SW480 (cell line): ENCODE data around the gene CNOT6.
"Not testable (repeated sequence)": the region's sequence is repeated elsewhere in the genome, so short reads cannot be mapped to it uniquely, and the experiment has no call there.

Experiments used
- DNase-seq: peaks from one replicate; pipeline ENCODE4 v3.0.0-alpha.2; 2016; ENCODE audit warnings: low spot score

The CNOT6 gene

GRCh38 chr5:180516440-180516839 is 22.3 kb downstream of the CNOT6 start:
- DNase-seq: no peak

GRCh38 chr5:180519098-180519497 is 24.9 kb downstream of the CNOT6 start:
- no peak for DNase-seq

- DNase-seq: no peak
Measured at GRCh38 chr5:180521101-180521500, 26.9 kb downstream of the CNOT6 start.

GRCh38 chr5:180521591-180521990 is 27.4 kb downstream of the CNOT6 start:
- DNase-seq: no peak

- no peak for DNase-seq
Measured at GRCh38 chr5:180522330-180522729, 28.2 kb downstream of the CNOT6 start.

- no peak for DNase-seq
Measured at GRCh38 chr5:180523629-180524466, 29.7 kb downstream of the CNOT6 start.

- DNase-seq: no peak
Measured at GRCh38 chr5:180525399-180525798, 31.2 kb downstream of the CNOT6 start.

GRCh38 chr5:180526269-180526668 is 32.1 kb downstream of the CNOT6 start:
- no peak for DNase-seq

- no peak for DNase-seq
Measured at GRCh38 chr5:180527659-180528058, 33.5 kb downstream of the CNOT6 start.

DNA sequence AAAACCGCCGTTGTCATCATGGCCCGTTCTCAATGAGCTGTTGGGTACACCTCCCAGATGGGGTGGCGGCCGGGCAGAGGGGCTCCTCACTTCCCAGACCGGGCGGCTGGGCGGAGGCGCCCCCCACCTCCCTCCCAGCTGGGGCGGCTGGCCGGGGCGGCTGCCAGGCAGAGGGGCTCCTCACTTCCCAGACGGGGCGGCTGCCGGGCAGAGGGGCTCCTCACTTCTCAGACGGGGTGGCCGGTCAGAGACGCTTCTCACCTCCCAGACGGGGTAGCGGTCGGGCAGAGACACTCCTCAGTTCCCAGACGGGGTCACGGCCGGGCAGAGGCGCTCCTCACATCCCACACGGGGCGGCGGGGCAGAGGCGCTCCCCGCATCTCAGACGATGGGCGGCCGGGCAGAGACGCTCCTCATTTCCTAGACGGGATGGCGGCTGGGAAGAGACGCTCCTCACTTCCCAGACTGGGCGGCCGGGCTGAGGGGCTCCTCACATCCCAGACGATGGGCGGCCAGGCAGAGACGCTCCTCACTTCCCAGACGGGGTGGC is 36.9 kb downstream of the CNOT6 start:
- not testable (repeated sequence) for DNase-seq

- no peak for DNase-seq
Measured at GRCh38 chr5:180532268-180532667, 38.1 kb downstream of the CNOT6 start.

DNA sequence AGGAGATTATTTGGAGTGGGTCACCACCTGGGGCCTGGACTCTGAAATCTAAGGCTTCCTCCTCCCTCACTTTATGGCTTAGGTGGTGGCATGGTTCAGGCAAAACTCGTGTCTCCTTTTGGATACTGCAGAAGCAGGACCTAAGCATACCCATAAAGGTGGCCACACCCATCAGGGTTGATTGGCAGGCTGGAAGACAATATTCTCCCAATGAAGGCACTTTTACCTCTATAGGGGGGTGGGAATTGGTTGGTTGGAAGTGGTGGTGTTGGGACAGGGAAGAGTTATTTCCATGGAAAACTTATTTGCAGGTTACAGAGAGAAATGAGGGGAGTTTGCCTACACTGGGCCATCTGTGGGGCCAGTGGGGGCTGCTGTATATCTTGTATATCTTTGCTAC is 39.7 kb downstream of the CNOT6 start:
- no peak for DNase-seq

DNA sequence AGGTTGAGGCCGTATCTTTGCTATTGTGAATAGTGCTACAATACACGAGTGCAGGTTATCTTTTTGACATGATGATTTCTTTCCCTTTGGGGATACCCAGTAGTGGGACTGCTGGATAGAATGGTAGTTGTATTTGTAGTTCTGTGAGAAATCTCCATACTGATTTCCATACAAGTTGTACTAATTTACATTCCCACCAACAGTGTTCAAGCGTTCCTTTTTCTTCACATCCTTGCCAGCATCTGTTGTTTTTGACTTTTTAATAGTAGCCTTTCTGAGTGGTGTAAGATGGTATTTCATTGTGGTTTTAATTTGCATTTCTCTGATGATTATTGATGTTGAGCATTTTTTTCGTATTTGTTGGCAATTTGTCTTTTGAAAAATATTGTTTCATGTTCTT is 41.4 kb downstream of the CNOT6 start:
- no peak for DNase-seq

DNA sequence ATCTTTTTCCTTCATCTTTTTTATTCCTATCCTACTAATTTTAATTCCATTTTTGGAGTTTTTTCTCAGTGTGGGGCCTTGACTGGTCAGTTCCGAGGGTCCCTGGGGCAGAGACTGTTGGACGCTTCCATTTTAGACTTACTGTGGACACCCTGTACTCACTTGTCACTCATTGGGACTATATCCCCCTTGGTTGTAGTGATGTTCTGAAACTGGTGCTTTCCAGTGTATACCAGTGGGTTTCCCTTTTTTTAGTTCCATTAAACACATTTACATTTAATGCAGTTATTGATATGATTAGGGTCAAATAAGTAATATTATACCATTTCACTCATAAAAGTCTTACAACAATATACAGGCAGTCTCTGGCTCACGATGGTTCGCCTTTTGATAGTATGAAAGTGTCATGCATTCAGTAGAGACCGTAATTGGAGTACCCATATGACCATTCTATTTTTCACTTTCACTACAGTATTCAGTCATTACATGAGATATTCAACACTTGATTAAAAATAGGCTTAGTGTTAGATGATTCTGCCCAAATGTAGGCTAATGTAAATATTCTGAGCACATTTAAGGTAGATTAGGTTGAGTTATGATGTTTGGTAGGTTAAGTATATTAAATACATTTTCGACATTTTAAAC is 46.0 kb downstream of the CNOT6 start:
- no peak for DNase-seq

DNA sequence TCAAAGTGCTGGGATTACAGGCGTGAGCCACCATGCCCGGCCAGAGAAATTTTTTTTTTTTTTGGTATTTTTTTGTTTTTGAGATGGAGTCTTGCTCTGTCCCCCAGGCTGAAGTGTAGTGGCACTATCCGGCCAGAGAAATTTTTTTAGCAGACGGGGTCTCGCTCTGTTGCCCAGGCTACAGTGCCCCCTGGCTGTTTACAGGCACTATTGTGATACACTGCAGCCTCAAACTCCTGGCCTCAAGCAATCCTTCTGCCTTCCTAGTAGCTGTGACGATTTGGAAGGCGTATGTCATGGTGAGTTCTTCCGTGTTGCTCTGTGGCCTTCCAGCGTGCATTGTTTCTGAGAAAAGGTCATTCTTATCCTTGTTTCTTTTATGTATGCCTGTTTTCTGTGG is 47.5 kb downstream of the CNOT6 start:
- DNase-seq: no peak

- no peak for DNase-seq
Measured at GRCh38 chr5:180545248-180545647, 51.1 kb downstream of the CNOT6 start.

DNA sequence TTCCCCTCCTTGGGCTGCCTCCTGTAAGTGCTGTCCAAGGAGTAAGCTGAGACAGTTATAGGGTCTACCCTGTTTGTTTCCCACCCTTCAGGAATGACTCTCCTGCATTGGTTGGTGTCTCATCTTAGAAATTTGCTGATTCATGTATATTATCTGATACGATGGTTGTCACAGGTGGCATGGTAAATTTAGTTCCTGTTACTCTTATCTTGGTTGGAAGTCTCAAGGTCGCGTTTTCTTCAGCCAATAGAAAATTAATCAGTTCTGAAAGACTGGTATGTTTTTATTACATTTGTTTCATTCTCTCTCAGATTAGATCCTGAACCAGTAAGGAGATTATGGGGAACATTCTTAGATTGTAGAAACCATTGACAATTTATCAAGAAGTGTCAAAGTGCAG is 54.4 kb downstream of the CNOT6 start:
- DNase-seq: no peak

GRCh38 chr5:180553530-180553929 is 59.4 kb downstream of the CNOT6 start:
- no peak for DNase-seq

DNA sequence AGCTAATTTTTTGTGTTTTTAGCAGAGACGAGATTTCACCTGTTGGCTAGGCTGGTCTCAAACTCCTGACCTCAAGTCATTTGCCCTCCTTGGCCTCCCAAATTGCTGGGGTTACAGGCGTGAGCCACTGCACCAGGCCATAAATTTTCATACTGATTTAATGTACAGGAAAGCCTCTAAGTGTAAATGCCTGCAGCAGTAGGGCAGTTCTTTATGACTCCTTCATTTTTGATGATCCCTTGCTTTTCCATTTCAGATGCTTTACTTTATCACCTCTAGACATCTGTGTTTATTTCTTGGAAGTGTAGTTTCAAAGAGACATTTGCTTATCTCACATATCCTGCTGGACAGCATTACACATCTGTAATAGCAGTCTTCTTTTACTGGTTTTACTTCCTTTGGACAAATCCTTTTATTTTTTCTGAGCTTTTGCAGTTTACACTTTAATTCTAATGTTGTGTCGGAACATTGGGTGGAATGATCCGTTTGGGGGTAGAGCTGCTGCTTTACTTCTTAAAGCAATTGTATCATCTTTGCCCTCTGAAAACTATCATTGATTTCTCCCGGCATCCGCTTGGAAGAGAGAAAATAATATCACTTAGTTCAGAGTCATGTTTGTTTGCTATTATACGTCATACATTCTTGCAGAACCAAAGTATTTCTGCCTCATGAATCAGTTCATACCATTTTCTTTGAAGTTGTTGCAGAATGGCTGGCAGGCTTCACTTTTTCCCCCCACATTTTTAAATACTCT is 61.2 kb downstream of the CNOT6 start:
- no peak for DNase-seq

DNA sequence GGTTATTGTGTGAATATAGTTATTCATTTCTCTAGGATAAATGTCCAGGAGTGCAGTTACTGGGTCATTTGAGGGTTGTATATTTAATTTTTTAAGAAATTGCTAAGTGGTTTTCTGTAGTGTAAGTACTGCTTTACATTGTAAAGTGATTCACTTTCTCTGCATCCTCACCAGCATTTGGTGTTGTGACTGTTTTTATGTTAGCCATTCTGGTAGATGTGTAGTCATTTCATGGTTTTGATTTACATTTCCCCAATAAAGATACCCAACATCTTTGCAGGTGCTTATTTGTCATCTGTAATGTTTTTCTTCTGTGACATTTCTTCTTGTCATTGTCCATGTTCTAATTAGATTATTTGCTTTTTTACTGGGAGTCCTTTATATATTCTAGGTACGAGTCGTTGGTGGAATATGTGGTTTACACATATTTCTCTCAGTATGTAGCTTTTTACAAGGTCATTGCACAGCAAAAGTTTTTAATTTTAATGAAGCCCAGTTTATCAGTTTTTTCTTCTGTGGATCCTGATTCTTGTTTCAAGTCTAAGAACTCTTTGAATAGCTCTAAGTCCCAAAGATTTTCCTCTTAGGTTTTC is 63.1 kb downstream of the CNOT6 start:
- DNase-seq: no peak

- DNase-seq: no peak
Measured at GRCh38 chr5:180558232-180558631, 64.1 kb downstream of the CNOT6 start.

DNA sequence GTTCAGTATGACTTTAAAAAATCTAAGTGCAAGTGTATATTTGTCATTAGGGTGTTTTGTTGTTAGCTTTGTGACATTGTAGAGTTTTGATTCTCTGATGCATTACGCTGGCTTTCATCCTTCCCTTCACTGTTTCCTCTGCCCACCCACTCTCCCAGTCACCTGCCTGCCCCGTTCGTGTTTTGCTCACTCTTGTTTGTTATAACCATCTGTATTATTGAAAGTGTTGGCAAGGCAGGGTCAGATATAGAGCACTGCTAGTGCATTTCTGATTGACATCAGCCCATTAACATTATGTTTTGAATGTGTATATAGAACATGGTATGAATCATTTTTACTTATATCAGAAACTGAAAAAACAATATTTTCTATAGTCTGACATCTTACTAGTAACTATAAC is 69.8 kb downstream of the CNOT6 start:
- no peak for DNase-seq
